SU-DHL-6 (cell line): Measurements from ENCODE around the gene TMEM121B.

ENCODE experiments used
- EZH2phosphoT487 ChIP-seq: fragments of 200-600 bp; sonication (generic), shearing (Covaris generic); conservative IDR thresholded peaks from 2 replicates; pipeline ENCODE4 v1.6.1; 2018; ENCODE audit warnings: mild to moderate bottlenecking, antibody characterized with exemption, low read length, moderate library complexity, mixed read lengths
- TF ChIP-seq, protein P1 (sequence below): fragments of 200-600 bp; sonication (generic); IDR thresholded peaks from one replicate; pipeline ENCODE4 v1.5.1; 2017; ENCODE audit warnings: antibody characterized with exemption, mild to moderate bottlenecking, low read length, moderate library complexity; ENCODE audit not compliant: insufficient read depth, poor library complexity, severe bottlenecking

GRCh38 chr22:17138513-17138912 is 17.4 kb upstream of the TMEM121B start:
- TF ChIP-seq, protein P1, sequence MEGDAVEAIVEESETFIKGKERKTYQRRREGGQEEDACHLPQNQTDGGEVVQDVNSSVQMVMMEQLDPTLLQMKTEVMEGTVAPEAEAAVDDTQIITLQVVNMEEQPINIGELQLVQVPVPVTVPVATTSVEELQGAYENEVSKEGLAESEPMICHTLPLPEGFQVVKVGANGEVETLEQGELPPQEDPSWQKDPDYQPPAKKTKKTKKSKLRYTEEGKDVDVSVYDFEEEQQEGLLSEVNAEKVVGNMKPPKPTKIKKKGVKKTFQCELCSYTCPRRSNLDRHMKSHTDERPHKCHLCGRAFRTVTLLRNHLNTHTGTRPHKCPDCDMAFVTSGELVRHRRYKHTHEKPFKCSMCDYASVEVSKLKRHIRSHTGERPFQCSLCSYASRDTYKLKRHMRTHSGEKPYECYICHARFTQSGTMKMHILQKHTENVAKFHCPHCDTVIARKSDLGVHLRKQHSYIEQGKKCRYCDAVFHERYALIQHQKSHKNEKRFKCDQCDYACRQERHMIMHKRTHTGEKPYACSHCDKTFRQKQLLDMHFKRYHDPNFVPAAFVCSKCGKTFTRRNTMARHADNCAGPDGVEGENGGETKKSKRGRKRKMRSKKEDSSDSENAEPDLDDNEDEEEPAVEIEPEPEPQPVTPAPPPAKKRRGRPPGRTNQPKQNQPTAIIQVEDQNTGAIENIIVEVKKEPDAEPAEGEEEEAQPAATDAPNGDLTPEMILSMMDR, result no peak
- TF ChIP-seq EZH2phosphoT487, result no peak
